Right forelimb (tissue), 1 donor: ENCODE data around the gene SLC6A3.
"Not testable (repeated sequence)": the region's sequence is repeated elsewhere in the genome, so short reads cannot be mapped to it uniquely, and the experiment has no call there.

ENCODE experiments used
- DNase-seq: peaks from one replicate; pipeline ENCODE4 v3.0.0-alpha.2; 2018

SLC6A3 gene

DNA sequence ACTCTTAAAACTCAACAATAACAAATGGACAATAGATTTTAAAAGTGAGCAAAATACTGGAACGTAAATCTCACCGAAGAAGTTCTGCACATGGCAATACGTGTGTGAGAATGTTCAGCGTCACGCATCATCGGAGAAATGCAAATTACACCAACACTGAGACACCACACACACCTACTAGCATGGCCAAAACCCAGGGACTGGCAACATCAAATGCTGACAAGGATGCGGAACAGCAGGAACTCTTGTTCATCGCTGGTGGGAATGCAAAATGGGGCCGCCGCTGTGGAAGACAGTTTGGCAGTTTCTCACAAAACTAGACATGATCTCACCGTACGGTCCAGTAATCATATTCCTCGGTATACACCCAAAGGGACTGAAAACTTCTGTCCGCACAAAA, 78.7 kb downstream of the SLC6A3 start:
- DNase-seq, result no peak

DNA sequence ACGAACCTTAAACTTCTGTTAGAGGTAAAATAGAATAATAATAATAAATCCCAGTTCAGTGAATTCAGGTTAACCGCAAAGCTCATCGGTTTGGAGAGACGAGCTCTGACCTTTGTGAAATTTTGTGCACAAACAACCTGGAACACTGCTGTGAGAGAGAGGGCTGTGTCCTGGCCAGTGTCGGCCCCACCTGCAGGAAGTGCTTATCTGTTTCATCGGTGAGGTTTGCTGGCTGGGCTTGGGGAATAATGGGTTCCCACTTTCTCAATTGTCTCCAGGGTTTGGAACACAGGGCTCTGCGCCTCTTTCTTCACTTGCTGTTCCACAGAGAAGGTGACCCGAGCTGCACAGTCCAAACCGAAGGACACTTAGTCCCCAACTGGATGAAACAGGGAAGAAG, 81.0 kb downstream of the SLC6A3 start:
- DNase-seq, result no peak

DNA sequence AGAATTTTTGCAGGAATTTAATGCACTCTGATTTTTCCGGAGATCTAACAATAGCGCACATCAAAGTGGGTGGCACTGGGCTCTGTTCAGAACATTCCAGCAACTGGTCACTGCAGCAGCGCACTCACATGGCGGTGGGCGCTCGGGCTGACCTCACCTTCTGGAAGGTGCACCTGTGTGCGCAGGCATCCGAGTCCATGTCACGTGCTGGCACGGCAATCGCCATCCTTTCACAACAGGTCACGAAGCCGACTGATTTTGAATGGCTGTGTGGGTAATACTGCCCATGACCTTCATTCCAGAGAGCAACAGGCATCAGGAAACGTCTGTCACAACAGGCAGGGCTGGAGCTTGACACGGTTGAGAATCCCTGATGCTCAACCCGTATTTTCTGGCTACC, 81.7 kb downstream of the SLC6A3 start:
- no peak for DNase-seq

DNA sequence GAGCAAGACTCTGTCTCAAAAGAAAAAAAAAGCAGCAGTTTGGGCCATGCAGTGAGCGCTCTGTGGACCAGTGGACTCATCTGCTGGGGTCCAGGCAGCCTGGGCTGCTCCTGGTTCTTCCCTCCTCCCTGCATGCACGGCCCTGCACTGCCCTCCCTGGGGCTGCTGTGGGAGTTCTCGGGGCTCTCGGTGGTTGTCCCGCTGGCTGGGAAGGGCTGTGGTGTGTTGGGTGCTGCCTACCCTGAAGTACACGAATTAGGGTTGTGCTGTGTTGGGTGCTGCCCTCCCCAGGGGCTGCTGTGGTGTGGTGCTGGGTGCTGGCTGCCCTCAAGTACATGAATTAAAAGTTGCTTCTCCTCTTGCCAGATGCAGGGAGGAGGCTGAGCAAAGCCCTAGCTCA, 82.1 kb downstream of the SLC6A3 start:
- DNase-seq, result no peak

DNA sequence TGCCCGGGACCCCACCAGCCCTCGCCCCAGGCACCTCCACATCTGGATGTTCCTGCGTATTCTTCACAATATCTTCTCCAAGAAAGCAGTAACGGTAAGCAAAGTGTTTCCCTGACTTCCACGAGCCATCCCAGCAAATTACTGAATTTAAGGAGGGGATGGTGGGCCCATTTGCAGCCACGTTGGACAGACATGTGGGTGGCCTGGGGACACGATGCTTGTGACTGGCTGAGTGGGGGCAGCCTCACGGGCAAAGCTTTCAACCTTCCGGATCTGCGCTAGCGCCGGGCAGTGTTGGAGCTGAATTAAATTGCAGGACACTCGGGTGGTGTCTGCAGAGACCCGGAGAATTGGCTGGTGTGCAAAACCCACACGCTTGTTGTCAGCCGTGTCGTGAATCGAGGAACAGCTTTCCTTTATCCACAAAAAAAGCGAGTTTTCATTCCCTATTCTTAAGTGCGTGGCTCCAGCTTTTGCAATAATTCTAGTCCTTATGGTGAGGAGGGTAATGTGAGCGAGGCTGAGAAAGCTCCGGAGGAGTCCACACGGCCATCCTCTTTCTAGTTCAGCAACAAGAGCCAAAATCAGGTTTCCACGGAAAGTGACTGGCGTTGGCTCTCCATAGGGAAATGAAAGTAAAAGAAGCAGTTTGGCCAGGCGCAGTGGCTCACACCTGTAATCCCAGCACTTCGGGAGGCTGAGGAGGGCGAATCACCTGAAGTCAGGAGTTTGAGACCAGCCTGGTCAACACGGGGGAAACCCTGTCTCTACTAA, 82.8 kb downstream of the SLC6A3 start:
- no peak for DNase-seq

DNA sequence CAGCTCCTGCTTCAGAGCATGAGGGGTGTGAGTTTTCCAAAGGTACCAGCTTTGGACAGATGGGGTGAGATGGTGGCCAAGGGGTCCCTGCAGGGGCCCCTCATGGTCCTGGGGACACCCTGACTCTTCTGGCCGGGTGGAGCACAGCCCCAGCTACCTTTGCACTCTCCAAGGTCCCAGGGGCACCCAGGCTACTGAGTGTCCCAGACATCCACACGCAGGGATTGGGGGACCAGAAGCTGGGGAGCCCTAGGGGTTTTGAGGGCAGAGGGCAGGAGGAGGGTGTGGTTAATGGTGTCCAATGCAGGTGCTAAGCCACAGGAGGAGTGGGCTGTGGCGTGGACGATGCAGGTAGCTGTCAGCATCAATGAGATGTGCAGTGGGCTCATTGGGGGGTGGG, 84.4 kb downstream of the SLC6A3 start:
- no peak for DNase-seq

DNA sequence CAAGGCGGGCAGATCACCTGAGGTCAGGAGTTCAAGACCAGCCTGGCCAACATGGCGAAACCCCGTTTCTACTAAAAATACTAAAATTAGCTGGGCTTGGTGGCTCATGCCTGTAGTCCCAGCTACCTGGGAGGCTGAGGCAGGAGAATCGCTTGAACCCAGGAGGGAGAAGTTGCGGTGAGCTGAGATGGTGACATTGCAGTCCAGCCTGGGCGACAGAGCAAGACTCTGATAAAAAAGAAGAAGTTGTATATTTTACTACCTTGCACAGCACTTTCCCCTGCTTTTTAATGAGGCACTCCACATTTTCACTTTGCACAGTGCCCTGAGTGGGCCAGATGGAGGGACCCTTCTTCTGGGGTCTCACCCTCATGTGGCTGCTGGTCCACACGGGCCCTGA, 84.9 kb downstream of the SLC6A3 start:
- not testable (repeated sequence) for DNase-seq

DNA sequence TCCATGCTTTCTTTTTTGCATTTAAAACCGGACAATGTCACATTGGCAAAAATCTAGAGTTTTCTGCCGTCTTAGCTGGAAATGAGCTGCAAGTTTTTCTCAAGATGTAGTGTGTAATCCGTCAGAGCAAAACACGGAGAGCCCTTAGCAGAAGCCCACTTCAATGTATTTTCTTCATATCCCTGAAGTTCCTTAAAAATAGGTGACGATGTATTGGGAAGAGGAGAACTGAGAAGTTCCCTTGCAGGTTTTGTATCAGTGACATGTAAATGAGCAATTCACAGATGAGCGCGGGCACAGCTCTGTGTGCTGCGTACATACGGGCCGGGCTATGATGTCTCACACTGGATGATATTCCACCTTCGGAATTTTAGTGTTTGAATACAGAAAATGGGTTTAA, 85.5 kb downstream of the SLC6A3 start:
- DNase-seq, result no peak

DNA sequence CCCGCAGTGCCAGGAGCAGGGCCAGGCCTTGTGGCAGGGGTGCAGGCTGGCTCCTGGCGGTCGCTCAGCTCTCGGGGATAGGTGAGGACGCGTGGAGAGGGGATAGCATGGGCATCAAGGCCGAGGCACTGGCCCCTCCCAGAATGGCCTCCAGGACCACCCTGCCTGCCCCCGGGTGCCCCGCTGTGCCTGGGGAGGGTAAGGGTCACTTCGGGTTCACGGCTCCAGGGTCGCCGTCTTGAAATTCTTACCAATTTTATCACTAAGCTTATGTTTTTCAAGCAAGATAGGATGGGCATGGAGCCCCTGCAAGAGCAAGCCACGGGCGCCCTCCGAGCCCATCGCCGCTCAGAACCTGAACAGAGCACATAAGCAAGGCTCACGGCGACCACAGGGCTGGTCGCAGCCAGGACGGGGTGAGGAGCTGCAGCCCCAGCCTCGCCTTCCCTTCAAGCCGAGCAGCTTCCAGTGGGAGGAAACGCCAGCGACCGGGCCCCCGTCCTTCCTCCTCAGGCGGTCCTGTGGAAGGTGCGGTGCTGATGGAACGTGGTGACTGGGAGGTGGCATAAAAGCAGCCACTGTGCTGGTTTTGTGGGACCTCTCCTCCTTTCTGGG, 86.1 kb downstream of the SLC6A3 start:
- no peak for DNase-seq

DNA sequence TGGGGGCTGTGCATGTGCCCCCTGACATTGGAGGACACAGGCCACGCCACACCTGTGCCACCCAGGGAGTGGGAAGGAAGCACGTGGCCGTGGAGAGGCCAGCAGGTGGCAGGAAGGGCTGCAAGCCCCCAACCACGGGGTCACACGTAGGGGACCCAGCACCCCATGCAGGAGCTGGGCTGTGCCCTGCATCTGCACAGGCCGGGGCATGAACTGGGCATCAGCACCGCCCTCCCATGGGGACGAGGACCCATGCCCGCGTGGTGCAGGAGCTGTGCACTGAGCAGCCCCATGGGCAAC, 86.6 kb downstream of the SLC6A3 start:
- DNase-seq, result no peak

DNA sequence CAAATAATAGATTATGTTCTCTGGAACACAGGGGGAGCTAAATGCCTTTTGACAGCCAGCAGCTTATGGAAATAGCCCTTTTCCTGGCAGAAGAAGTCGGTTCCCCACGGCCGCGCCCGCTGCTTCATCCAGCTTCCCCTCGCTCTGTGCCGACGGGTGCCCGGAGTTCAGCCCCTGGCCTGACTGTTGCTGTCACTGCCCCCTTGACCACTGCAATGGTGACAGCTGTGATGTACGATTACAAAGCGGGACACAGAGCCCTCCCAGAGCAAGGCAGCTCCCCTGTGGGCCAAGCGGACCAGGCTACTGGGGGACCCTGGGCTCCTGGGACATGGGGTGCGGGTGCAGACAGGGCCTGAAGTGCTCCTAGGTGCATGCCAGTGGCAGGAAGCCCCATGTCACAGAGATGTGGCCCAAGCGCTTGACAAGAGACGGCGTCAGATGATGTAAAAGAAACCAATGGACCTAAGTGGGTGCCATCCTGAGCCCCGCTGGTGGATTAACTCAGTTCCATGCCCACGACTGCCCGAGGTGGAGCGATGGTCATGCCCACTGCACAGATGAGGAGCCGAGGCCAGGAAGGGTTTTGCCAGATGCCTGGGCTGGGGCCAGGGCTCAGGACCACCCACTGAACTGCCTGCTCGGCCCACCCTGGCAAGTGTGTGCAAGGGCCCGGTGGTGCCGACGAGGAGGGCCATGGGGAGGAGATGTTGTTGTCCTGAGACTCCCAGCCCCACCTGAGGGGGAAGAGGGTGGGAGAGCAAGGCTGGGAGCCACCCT, 87.1 kb downstream of the SLC6A3 start:
- DNase-seq, result no peak

DNA sequence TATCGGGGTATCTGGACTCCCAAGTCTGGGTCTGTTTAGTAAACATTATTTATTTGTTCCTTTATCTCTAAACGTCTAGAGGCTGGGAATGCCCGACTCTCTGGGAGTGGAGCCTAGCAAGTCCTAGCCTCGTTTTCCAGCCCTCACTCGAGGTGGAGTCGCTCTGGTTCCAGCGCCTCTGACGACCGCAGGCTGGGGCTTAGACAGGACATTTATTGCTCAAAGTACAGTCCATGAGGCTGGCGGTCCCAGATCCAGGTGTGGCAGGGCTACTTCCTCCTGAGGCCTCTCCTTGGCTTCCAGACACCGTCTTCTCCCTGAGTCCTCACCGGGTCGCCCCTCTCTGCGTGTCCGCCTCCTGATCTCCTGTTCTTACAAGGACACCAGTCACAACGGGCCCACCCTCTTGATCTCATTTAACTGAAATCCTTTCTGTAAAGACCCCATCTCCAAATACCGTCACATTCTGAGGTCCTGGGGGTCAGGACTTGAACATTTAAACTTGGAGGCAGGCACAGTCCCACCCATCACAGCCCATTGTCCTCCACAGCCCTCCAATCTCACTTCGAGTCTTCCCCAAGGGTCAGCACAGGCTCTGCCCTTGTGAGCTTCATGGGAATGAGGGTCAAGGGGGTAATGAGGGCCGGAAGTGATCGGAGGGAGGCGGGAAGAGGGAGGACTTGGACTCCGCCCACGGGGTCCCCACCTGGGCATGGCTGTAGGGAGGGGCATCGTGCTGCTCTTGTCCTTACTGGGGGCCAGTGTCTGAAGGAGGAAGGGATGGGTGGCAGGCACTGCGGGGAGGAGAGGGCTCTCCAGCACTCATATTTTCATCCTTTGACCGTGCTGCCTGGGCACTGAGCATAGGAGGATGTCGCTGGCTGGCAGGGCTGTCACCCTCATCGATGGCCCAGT, 88.1 kb downstream of the SLC6A3 start:
- no peak for DNase-seq

DNA sequence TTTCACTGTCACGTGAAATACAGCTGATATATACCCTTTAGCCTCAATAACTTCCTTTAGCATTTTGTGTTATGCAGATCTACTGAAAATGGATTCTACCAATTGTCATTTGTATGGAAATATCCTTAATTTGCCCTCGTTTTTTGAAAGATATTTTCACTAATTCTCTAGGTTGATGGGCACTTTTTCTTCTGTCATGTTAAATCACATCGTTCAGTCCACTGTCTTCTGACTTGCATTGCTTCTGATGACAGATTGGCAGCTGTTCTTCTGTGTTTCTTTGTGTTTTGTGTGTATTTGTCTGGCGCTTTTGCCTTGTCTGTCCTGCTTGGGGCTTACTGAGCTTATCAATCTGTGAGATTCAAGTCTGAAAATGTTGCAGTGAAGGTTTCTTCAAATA, 90.7 kb downstream of the SLC6A3 start:
- DNase-seq, result no peak

DNA sequence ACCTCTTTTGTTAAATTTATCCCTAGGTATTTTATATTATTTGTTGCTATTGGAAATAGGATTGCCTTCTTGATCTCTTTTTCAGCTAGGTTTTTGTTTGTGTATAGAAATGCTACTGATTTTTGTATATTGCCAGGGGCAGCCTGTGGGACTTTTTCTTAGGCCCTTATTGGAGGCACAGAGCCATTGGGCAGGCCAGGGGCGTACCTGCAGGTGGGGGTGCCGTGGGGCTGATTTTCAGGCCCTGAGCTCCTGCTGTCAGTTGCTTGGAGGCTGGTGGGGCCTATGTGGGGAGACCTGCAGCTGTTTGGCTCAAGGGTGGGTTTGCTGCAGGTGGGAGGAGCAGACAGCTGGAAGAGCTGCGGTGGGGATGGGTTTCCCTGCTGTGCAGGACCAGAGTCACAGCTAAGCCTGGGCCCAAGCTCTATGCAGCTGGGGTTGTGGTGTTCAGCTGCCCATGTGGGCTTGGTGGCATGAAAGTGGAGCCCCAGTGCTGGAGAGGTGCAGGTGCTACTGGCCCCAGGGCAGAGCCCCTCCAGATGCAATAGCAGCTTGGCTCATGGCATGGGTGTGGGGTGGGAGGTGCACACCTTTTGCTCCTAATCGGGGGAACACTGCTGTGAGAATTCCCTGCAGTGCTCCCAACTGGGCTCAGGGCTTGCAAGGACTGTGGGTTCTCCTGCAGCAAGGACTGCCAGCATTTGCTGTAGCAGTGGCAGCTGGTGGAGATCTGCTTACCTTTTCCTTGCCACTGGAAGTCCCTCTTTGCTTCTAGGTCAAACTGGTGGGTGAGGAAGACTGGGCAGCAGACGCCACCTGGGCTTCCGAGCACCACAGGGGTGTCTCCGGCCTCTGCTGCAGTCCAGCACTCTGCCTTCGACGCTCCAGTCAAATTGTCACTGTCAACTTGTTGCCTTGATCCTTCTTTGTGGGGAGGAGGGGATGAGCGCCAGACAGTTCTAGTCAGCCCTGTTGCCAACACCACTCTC, 92.7 kb downstream of the SLC6A3 start:
- DNase-seq, result no peak

DNA sequence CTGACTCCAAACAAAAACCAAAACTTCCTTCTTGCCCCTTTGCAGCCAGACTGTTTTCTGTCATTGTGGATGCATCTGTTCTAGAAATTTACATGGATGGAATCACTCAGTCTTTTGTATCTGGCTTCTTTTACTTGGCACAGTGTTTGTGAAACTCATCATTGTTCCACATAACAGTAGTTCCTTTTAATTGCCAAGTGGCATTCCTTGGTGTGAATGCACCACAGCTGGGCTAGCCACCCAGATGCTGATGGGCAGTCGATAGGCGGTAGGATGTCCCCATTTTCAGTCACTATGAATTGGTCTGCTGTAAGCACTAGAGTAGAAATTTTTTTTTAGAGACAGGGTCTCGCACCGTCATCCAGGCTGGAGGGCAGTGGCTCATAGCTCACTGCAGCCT, 94.1 kb downstream of the SLC6A3 start:
- no peak for DNase-seq

DNA sequence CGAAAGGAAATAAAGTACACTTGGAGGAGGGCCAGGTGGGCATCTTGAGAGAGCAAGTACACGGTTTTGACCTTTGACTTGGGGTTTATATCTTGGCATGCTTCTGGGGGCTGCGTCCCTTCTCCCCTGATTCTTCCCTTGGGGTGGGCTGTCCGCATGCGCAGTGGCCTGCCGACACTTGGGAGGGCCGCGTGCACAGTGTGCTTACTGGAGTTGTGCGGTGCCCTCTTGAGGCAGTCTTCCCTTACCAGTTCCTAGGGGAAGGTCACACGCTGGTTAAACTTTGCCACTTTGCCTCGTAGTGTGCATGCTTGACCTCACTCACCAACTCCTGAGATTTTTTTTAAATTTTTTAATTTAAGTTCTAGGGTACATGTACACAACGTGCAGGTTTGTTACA, 96.0 kb downstream of the SLC6A3 start:
- DNase-seq, result no peak

DNA sequence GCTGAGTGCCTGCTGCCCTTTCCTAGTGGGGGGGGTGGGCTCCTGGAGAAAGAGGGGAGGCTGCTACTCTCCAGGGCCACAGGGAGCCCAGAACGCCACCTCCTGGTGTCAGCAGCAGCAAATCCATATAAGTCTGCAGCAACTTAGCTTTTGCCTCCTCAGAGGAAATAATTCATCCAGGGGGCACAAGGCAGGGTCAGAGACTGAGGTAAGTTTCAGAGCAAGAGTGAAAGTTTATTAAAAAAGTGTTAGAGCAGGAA, 96.3 kb downstream of the SLC6A3 start:
- no peak for DNase-seq

DNA sequence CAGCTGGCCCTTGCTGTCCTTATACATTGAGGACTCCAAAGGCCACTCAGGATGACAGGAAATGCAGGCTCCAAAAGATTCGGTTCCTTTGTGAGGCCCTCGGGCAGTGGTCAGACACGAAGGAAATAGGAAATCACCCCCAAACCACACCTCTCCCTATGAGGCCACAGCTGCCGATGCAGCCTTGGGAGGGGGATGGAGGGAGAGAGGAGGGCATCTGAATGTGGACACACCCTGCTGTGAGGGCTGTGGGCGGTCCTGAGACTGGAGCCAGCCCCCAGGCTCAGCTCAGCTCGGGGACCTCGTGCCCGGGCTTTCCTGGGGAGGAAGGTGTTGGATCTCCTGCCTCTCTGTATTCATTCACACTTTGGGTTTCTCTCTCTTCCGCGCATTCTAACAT, 97.7 kb downstream of the SLC6A3 start:
- no peak for DNase-seq

DNA sequence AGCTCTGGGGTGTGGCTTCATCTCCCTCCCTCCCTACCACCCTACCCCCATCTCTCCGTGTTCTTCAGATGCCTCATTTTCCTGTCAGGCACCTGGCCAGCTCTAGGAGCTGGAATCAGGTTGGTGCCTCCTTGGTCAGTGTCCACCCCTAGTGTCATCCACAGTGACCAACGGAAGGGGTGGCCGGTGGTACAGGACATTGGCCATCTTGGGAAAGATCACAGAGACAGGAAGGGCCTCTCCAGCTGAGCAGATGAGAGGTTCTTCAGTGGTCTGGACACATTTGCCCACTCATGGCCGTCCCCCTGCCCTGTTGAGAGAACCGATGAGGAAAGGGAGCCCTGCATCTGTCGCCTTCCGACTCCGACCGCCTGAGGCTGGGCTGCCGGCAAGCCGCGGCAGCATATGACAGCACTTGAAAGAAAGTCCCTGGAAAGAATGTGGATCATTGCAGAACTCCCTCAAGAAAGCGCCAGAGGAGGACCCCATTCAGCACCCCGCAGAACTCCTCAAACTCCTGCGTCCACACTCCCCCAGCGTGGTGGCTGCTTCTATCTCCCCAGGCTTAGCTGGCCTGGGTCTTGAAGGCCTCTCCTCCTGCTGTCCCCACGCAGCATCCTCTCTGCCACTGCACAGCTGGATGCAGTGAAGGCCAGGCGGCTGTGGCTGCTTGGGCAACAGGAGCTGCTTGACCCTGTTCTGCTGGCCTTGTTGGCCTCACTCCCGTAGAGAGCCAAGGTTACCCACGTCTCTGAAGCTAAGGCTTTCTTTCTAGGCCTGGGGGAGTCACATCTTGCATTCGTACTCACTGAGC, 98.4 kb downstream of the SLC6A3 start:
- no peak for DNase-seq

DNA sequence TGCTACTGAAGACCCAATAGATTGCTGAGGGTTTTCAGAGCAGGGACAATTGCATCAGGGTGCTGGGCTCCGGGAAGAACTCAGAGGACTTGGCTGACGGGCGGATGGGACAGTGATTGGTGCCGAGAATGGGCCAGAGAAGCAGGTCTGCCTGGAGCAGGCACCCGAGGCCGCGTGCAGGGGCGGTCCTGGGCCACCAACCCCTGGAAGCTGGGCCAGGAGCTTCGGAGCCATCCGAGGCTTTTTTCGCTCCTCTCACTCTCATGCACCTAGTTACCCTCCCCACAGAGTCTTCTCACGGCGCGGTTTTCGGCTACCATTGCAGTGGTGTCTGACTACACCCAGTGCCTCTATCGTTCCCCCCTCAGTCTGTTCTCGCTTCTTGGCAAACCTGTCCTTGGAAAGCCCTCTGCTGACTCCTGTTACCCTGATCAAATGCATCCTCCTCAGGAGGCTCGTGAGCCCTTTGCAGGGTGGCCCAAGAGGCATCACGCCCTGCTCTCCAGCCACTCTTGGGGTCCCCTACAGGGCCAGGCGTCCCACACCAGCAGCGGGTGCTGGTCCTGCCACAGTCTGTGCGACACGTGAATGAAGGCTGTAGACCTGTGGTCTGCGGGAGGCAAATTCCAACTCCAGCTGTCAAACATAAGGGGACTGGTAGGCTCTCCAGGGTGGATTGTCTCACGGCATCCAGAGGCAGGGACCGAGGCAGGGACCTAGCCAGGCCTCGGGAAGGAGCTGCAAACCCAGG, 99.2 kb downstream of the SLC6A3 start:
- DNase-seq, result no peak
